ENCODE results near the gene PPP4R1.

The PPP4R1 gene

GRCh38 chr18:9614401-9615279 lies at the start of gene PPP4R1:
PPP4R1 (minus strand) TSS chr18:9614559; CDS start chr18:9614484, 75 bp downstream.
- Histone ChIP-seq H3K27ac (ENCODE audit: low read depth, low read length) (peak within 1 kb of the TSS; percentile 92), H3K9ac (ENCODE audit: low read length) (peak within 1 kb of the TSS; percentile 52), H3K36me3 (ENCODE audit: control insufficient read depth, insufficient read depth, low read length) (no peaks in the 10 kb centered on the region), H3K4me1 (ENCODE audit: control insufficient read depth, insufficient read depth, low read length) (peaks cover 21% of the 10 kb centered on the region), H3K4me3 (ENCODE audit: low read length) (peak within 1 kb of the TSS; percentile 82), H3K27me3 (ENCODE audit: control insufficient read depth, insufficient read depth, low read length) (no peaks in the 10 kb centered on the region)

GRCh38 chr18:9663377-9663776 lies 49.0 kb upstream of the PPP4R1 start:
- Histone ChIP-seq H3K4me1 (ENCODE audit: control insufficient read depth, insufficient read depth, low read length) (no peaks in the 10 kb centered on the region), H3K9ac (ENCODE audit: low read length) (no peak overlapping the region), H3K36me3 (ENCODE audit: control insufficient read depth, insufficient read depth, low read length) (no peaks in the 10 kb centered on the region), H3K4me3 (ENCODE audit: low read length) (no peak overlapping the region), H3K27me3 (ENCODE audit: control insufficient read depth, insufficient read depth, low read length) (no peaks in the 10 kb centered on the region), H3K27ac (ENCODE audit: low read depth, low read length) (no peak overlapping the region)

GRCh38 chr18:9661564-9661963 lies 47.2 kb upstream of the PPP4R1 start:
- no peaks in the 10 kb centered on the region for H3K27me3 ChIP-seq (ENCODE audit: control insufficient read depth, insufficient read depth, low read length)
- H3K4me1 ChIP-seq (ENCODE audit: control insufficient read depth, insufficient read depth, low read length) = no peaks in the 10 kb centered on the region
- H3K4me3 ChIP-seq (ENCODE audit: low read length) = no peak overlapping the region
- H3K36me3 ChIP-seq (ENCODE audit: control insufficient read depth, insufficient read depth, low read length) = no peaks in the 10 kb centered on the region
- H3K27ac ChIP-seq (ENCODE audit: low read depth, low read length) = no peak overlapping the region
- H3K9ac ChIP-seq (ENCODE audit: low read length) = no peak overlapping the region

- Histone ChIP-seq H3K36me3 (ENCODE audit: control insufficient read depth, insufficient read depth, low read length) (no peaks in the 10 kb centered on the region), H3K27me3 (ENCODE audit: control insufficient read depth, insufficient read depth, low read length) (no peaks in the 10 kb centered on the region), H3K9ac (ENCODE audit: low read length) (no peak overlapping the region), H3K27ac (ENCODE audit: low read depth, low read length) (no peak overlapping the region), H3K4me1 (ENCODE audit: control insufficient read depth, insufficient read depth, low read length) (no peaks in the 10 kb centered on the region), H3K4me3 (ENCODE audit: low read length) (no peak overlapping the region)
Measured at GRCh38 chr18:9659499-9660375, 45.4 kb upstream of the PPP4R1 start.

- H3K9ac ChIP-seq (ENCODE audit: low read length) = no peak overlapping the region
- H3K27ac ChIP-seq (ENCODE audit: low read depth, low read length) = no peak overlapping the region
- H3K27me3 ChIP-seq (ENCODE audit: control insufficient read depth, insufficient read depth, low read length) = no peaks in the 10 kb centered on the region
- H3K36me3 ChIP-seq (ENCODE audit: control insufficient read depth, insufficient read depth, low read length) = no peaks in the 10 kb centered on the region
- no peaks in the 10 kb centered on the region for H3K4me1 ChIP-seq (ENCODE audit: control insufficient read depth, insufficient read depth, low read length)
- no peak overlapping the region for H3K4me3 ChIP-seq (ENCODE audit: low read length)
Measured at GRCh38 chr18:9658087-9658641, 43.8 kb upstream of the PPP4R1 start.

GRCh38 chr18:9655232-9655767 lies 40.9 kb upstream of the PPP4R1 start:
- Histone ChIP-seq H3K4me1 (ENCODE audit: control insufficient read depth, insufficient read depth, low read length) (no peaks in the 10 kb centered on the region), H3K4me3 (ENCODE audit: low read length) (no peak overlapping the region), H3K9ac (ENCODE audit: low read length) (no peak overlapping the region), H3K36me3 (ENCODE audit: control insufficient read depth, insufficient read depth, low read length) (no peaks in the 10 kb centered on the region), H3K27me3 (ENCODE audit: control insufficient read depth, insufficient read depth, low read length) (no peaks in the 10 kb centered on the region), H3K27ac (ENCODE audit: low read depth, low read length) (no peak overlapping the region)

- Histone ChIP-seq H3K27ac (ENCODE audit: low read depth, low read length) (no peak overlapping the region), H3K9ac (ENCODE audit: low read length) (no peak overlapping the region), H3K36me3 (ENCODE audit: control insufficient read depth, insufficient read depth, low read length) (no peaks in the 10 kb centered on the region), H3K4me3 (ENCODE audit: low read length) (no peak overlapping the region), H3K27me3 (ENCODE audit: control insufficient read depth, insufficient read depth, low read length) (no peaks in the 10 kb centered on the region), H3K4me1 (ENCODE audit: control insufficient read depth, insufficient read depth, low read length) (no peaks in the 10 kb centered on the region)
Measured at GRCh38 chr18:9653390-9653789, 39.0 kb upstream of the PPP4R1 start.

- H3K9ac ChIP-seq (ENCODE audit: low read length) = no peak overlapping the region
- no peak overlapping the region for H3K27ac ChIP-seq (ENCODE audit: low read depth, low read length)
- no peaks in the 10 kb centered on the region for H3K27me3 ChIP-seq (ENCODE audit: control insufficient read depth, insufficient read depth, low read length)
- H3K4me1 ChIP-seq (ENCODE audit: control insufficient read depth, insufficient read depth, low read length) = peaks cover under 1% of the 10 kb centered on the region
- no peak overlapping the region for H3K4me3 ChIP-seq (ENCODE audit: low read length)
- no peaks in the 10 kb centered on the region for H3K36me3 ChIP-seq (ENCODE audit: control insufficient read depth, insufficient read depth, low read length)
Measured at GRCh38 chr18:9649164-9649540, 34.8 kb upstream of the PPP4R1 start.

- Histone ChIP-seq H3K4me1 (ENCODE audit: control insufficient read depth, insufficient read depth, low read length) (peaks cover 5% of the 10 kb centered on the region), H3K4me3 (ENCODE audit: low read length) (no peak overlapping the region), H3K9ac (ENCODE audit: low read length) (no peak overlapping the region), H3K27ac (ENCODE audit: low read depth, low read length) (no peak overlapping the region), H3K27me3 (ENCODE audit: control insufficient read depth, insufficient read depth, low read length) (no peaks in the 10 kb centered on the region), H3K36me3 (ENCODE audit: control insufficient read depth, insufficient read depth, low read length) (no peaks in the 10 kb centered on the region)
Measured at GRCh38 chr18:9648431-9649163, 34.2 kb upstream of the PPP4R1 start.

GRCh38 chr18:9647496-9648323 lies 33.4 kb upstream of the PPP4R1 start:
- H3K27ac ChIP-seq (ENCODE audit: low read depth, low read length) = no peak overlapping the region
- no peak overlapping the region for H3K4me3 ChIP-seq (ENCODE audit: low read length)
- H3K27me3 ChIP-seq (ENCODE audit: control insufficient read depth, insufficient read depth, low read length) = no peaks in the 10 kb centered on the region
- no peak overlapping the region for H3K9ac ChIP-seq (ENCODE audit: low read length)
- H3K36me3 ChIP-seq (ENCODE audit: control insufficient read depth, insufficient read depth, low read length) = no peaks in the 10 kb centered on the region
- H3K4me1 ChIP-seq (ENCODE audit: control insufficient read depth, insufficient read depth, low read length) = peaks cover 10% of the 10 kb centered on the region

GRCh38 chr18:9643549-9643948 lies 29.2 kb upstream of the PPP4R1 start:
- H3K27ac ChIP-seq (ENCODE audit: low read depth, low read length) = peak overlapping the region; percentile 51
- no peak overlapping the region for H3K4me3 ChIP-seq (ENCODE audit: low read length)
- no peaks in the 10 kb centered on the region for H3K27me3 ChIP-seq (ENCODE audit: control insufficient read depth, insufficient read depth, low read length)
- H3K4me1 ChIP-seq (ENCODE audit: control insufficient read depth, insufficient read depth, low read length) = peaks cover 10% of the 10 kb centered on the region
- H3K9ac ChIP-seq (ENCODE audit: low read length) = no peak overlapping the region
- no peaks in the 10 kb centered on the region for H3K36me3 ChIP-seq (ENCODE audit: control insufficient read depth, insufficient read depth, low read length)
